ENCODE measurements around the gene NDE1.

- TF ChIP-seq, protein P1, sequence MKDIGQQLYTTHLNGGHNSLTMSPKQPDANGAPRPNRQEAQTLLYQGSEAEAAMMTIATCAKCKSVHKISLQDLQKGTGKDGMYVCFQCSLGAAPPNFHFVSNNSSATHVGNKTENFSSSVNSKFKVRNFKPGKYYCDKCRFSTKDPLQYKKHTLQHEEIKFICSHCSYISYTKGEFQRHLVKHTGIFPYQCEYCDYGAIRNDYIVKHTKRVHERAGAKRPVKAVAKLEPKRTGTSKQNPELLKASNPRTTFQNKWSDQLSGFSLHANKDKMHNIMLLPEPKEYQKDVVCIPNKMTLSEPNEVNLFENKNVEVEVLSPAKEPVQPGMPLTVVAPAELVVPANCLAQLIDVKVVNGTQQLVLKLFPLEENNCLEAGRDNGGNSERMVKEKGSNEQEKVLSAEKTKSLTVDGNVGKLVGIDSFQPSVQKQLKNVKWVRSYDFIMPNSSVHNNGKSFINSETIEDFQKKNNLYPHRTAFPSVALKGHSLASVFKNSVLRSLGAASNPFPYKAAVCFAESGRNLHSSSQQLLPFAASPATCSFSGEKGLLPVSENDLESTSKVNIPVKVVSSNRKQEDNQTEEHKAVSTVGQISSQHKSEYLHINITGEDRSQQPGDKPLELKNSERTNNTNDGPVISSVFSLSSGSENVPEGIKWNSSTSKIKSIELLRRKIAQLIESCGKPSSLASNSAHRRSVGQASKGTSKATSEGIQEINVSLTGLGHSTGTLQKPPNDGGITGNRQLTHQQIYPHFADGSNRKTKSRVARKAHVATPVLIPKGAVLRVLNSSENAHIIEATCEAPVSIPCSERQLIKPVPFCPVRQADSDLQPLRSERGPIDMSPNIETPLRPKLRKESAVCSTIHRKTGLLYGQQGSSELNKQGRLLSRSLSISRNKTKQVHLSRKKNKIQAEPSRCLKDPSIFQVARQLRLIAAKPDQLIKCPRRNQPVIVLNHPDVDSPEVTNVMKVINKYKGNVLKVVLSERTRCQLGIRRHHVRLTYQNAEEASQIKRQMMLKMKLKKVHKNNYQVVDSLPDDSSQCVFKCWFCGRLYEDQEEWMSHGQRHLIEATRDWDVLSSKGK (CRISPR knock-in tag; IDR thresholded peaks at IDR 0.05), result no peak
- no peak for TF ChIP-seq SRSF3 (IDR thresholded peaks at IDR 0.05; ENCODE audit: insufficient read depth, low read length)
- TF ChIP-seq POU5F1 (IDR thresholded peaks at IDR 0.05; ENCODE audit: borderline replicate concordance, low read depth, low read length, partially characterized antibody), result no peak
- TF ChIP-seq ZNF707 (CRISPR knock-in tag; conservative IDR thresholded peaks at IDR 0.05), result no peak
- no peak for TF ChIP-seq PHB2 (IDR thresholded peaks at IDR 0.05; ENCODE audit: low read depth)
- no peak for TF ChIP-seq ZNF12 (CRISPR knock-in tag; IDR thresholded peaks at IDR 0.05)
- TF ChIP-seq NCOA1 (IDR thresholded peaks at IDR 0.05; ENCODE audit: low read depth), result no peak
- no peak for TF ChIP-seq FOXK2 (conservative IDR thresholded peaks at IDR 0.05 in 1 of 2, IDR thresholded peaks at IDR 0.05 in 1 of 2; ENCODE audit: low read depth in 2 of 2)
Measured at GRCh38 chr16:15690296-15690695, 40.3 kb downstream of the NDE1 start.
